Mucosa of rectum (tissue), 2 donors: ENCODE results near the gene MTHFSD.
A peak's percentile ranks its signal among the peaks of the same experiment; 100 is the strongest.

Source experiments
- H3K27ac ChIP-seq, 2 donors: one replicate each; pipeline ENCODE4 v1.7.0; 2013; ENCODE audit warnings: inconsistent platforms in 2 of 2, low read depth in 2 of 2, low read length in 2 of 2
- H3K27me3 ChIP-seq, 2 donors: one replicate each; pipeline ENCODE4 v1.7.0; 2013; ENCODE audit warnings: low read length in 2 of 2; ENCODE audit not compliant: control insufficient read depth in 2 of 2, insufficient read depth in 2 of 2
- H3K36me3 ChIP-seq, 2 donors: one replicate each; pipeline ENCODE4 v1.7.0; 2013; ENCODE audit warnings: low read length in 2 of 2; ENCODE audit not compliant: control insufficient read depth in 2 of 2, insufficient read depth in 2 of 2
- H3K4me1 ChIP-seq, 2 donors: one replicate each; pipeline ENCODE4 v1.7.0; 2013; ENCODE audit warnings: low read length in 2 of 2, mild to moderate bottlenecking in 1 of 2; ENCODE audit not compliant: control insufficient read depth in 2 of 2, insufficient read depth in 2 of 2
- H3K4me3 ChIP-seq, 2 donors: one replicate each; pipeline ENCODE4 v1.7.0; 2013; ENCODE audit warnings: low read length in 2 of 2
- H3K9ac ChIP-seq, 2 donors: one replicate each; pipeline ENCODE4 v1.7.0; 2013; ENCODE audit warnings: low read length in 2 of 2, low read depth in 1 of 2, mild to moderate bottlenecking in 1 of 2
- H3K9me3 ChIP-seq, 2 donors: one replicate each; pipeline ENCODE4 v1.7.0; 2013; ENCODE audit warnings: low read length in 2 of 2; ENCODE audit not compliant: control insufficient read depth in 2 of 2
- donor health status: healthy.
- donor health status: Normal muscosa, but diverticular disease.

The MTHFSD gene

GRCh38 chr16:86519649-86520316, 35.3 kb downstream of the MTHFSD start:
- Histone ChIP-seq H3K27ac (peak overlapping the region; percentile 23 to 48), H3K27me3 (peaks cover 8 to 16% of the 10 kb centered on the region in 2 donors), H3K9me3 (no peaks in the 10 kb centered on the region), H3K36me3 (no peaks in the 10 kb centered on the region), H3K9ac (no peak overlapping the region), H3K4me1 (peaks cover 3 to 5% of the 10 kb centered on the region in 2 donors), H3K4me3 (peak overlapping the region in 1 of 2 donors; percentile 45)

- Histone ChIP-seq H3K9me3 (no peaks in the 10 kb centered on the region), H3K4me3 (no peak overlapping the region), H3K9ac (no peak overlapping the region), H3K4me1 (peaks cover 3 to 5% of the 10 kb centered on the region in 2 donors), H3K27ac (peak overlapping the region; percentile 10 to 48), H3K36me3 (no peaks in the 10 kb centered on the region), H3K27me3 (peaks cover 8 to 16% of the 10 kb centered on the region in 2 donors)
Measured at GRCh38 chr16:86519007-86519648, 35.9 kb downstream of the MTHFSD start.

- Histone ChIP-seq H3K9me3 (no peaks in the 10 kb centered on the region), H3K27ac (peak overlapping the region; percentile 75), H3K36me3 (no peaks in the 10 kb centered on the region), H3K27me3 (peaks cover 17 to 18% of the 10 kb centered on the region in 2 donors), H3K4me1 (peaks cover 3 to 5% of the 10 kb centered on the region in 2 donors), H3K9ac (peak overlapping the region in 1 of 2 donors; percentile 49), H3K4me3 (no peak overlapping the region)
Measured at GRCh38 chr16:86517652-86518258, 37.3 kb downstream of the MTHFSD start.

GRCh38 chr16:86517033-86517432, 38.0 kb downstream of the MTHFSD start:
- Histone ChIP-seq H3K4me1 (peaks cover 3 to 5% of the 10 kb centered on the region in 2 donors), H3K36me3 (no peaks in the 10 kb centered on the region), H3K27me3 (peaks cover 18 to 21% of the 10 kb centered on the region in 2 donors), H3K4me3 (no peak overlapping the region), H3K9ac (peak overlapping the region; percentile 27 to 49), H3K9me3 (no peaks in the 10 kb centered on the region), H3K27ac (peak overlapping the region; percentile 75)

GRCh38 chr16:86516623-86517003, 38.4 kb downstream of the MTHFSD start:
- Histone ChIP-seq H3K27me3 (peaks cover 21 to 24% of the 10 kb centered on the region in 2 donors), H3K9me3 (no peaks in the 10 kb centered on the region), H3K4me1 (peaks cover 3 to 5% of the 10 kb centered on the region in 2 donors)

GRCh38 chr16:86515777-86516622, 39.0 kb downstream of the MTHFSD start:
- H3K9me3 ChIP-seq: no peaks in the 10 kb centered on the region
- peaks cover 3 to 5% of the 10 kb centered on the region in 2 donors for H3K4me1 ChIP-seq
- no peaks in the 10 kb centered on the region for H3K36me3 ChIP-seq
- H3K27ac ChIP-seq: peak overlapping the region; percentile 75
- peak overlapping the region in 1 of 2 donors; percentile 49 for H3K9ac ChIP-seq
- H3K4me3 ChIP-seq: peak overlapping the region; percentile 30 to 75
- peaks cover 23 to 26% of the 10 kb centered on the region in 2 donors for H3K27me3 ChIP-seq

More at GRCh38 chr16:86516623-86517003, 38.4 kb downstream of the MTHFSD start:
- Histone ChIP-seq H3K27ac (peak overlapping the region; percentile 75), H3K36me3 (no peaks in the 10 kb centered on the region), H3K4me3 (peak overlapping the region in 1 of 2 donors; percentile 75), H3K9ac (peak overlapping the region in 1 of 2 donors; percentile 49)

GRCh38 chr16:86515413-86515776, 39.6 kb downstream of the MTHFSD start:
- H3K9ac ChIP-seq: peak overlapping the region; percentile 32 to 49
- H3K4me3 ChIP-seq: peak overlapping the region in 1 of 2 donors; percentile 75
- H3K9me3 ChIP-seq: no peaks in the 10 kb centered on the region
- peaks cover 3 to 7% of the 10 kb centered on the region in 2 donors for H3K4me1 ChIP-seq
- H3K27ac ChIP-seq: peak overlapping the region; percentile 75
- H3K27me3 ChIP-seq: peaks cover 23 to 26% of the 10 kb centered on the region in 2 donors
- H3K36me3 ChIP-seq: no peaks in the 10 kb centered on the region

GRCh38 chr16:86514481-86515376, 40.3 kb downstream of the MTHFSD start:
- peak overlapping the region; percentile 75 for H3K27ac ChIP-seq
- peaks cover 23 to 26% of the 10 kb centered on the region in 2 donors for H3K27me3 ChIP-seq
- no peaks in the 10 kb centered on the region for H3K9me3 ChIP-seq
- H3K9ac ChIP-seq: peak overlapping the region; percentile 32 to 49
- H3K4me1 ChIP-seq: peaks cover under 1 to 3% of the 10 kb centered on the region in 2 donors
- H3K36me3 ChIP-seq: no peaks in the 10 kb centered on the region
- peak overlapping the region; percentile 47 to 75 for H3K4me3 ChIP-seq
